ENCODE results near the gene SUN2.

- TF ChIP-seq, protein P1, sequence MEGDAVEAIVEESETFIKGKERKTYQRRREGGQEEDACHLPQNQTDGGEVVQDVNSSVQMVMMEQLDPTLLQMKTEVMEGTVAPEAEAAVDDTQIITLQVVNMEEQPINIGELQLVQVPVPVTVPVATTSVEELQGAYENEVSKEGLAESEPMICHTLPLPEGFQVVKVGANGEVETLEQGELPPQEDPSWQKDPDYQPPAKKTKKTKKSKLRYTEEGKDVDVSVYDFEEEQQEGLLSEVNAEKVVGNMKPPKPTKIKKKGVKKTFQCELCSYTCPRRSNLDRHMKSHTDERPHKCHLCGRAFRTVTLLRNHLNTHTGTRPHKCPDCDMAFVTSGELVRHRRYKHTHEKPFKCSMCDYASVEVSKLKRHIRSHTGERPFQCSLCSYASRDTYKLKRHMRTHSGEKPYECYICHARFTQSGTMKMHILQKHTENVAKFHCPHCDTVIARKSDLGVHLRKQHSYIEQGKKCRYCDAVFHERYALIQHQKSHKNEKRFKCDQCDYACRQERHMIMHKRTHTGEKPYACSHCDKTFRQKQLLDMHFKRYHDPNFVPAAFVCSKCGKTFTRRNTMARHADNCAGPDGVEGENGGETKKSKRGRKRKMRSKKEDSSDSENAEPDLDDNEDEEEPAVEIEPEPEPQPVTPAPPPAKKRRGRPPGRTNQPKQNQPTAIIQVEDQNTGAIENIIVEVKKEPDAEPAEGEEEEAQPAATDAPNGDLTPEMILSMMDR (IDR thresholded peaks at IDR 0.05; ENCODE audit: control extremely low read depth in 1 of 3, insufficient read depth in 1 of 3, low read depth in 1 of 3, low read length in 3 of 3) = no peak
- TF ChIP-seq EZH2 (IDR thresholded peaks at IDR 0.05; ENCODE audit: low read depth, low read length, severe bottlenecking) = no peak
- no peak for TF ChIP-seq FOSL1 (IDR thresholded peaks at IDR 0.05; ENCODE audit: insufficient read depth, low read depth, low read length)
- TF ChIP-seq YY1 (IDR thresholded peaks at IDR 0.05; ENCODE audit: low read depth, low read length) = no peak
- TF ChIP-seq CHD2 (IDR thresholded peaks at IDR 0.05; ENCODE audit: low read length) = no peak
- TF ChIP-seq POLR2A (IDR thresholded peaks at IDR 0.05; ENCODE audit: control extremely low read depth in 1 of 2, low read depth in 2 of 2, low read length in 2 of 2) = no peak
- no peak for TF ChIP-seq ATF3 (IDR thresholded peaks at IDR 0.05; ENCODE audit: insufficient read depth, low read depth, low read length)
- TF ChIP-seq, protein P2, sequence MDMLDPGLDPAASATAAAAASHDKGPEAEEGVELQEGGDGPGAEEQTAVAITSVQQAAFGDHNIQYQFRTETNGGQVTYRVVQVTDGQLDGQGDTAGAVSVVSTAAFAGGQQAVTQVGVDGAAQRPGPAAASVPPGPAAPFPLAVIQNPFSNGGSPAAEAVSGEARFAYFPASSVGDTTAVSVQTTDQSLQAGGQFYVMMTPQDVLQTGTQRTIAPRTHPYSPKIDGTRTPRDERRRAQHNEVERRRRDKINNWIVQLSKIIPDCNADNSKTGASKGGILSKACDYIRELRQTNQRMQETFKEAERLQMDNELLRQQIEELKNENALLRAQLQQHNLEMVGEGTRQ (IDR thresholded peaks at IDR 0.05; ENCODE audit: low read length) = no peak
- TF ChIP-seq EP300 (IDR thresholded peaks at IDR 0.05; ENCODE audit: borderline replicate concordance in 1 of 2, low read depth in 2 of 2, low read length in 2 of 2) = no peak
- TF ChIP-seq POLR2AphosphoS5 (IDR thresholded peaks at IDR 0.05; ENCODE audit: low read depth, low read length) = no peak
- no peak for TF ChIP-seq RBBP5 (IDR thresholded peaks at IDR 0.05; ENCODE audit: borderline replicate concordance, low read depth, low read length)
- TF ChIP-seq, protein P3, sequence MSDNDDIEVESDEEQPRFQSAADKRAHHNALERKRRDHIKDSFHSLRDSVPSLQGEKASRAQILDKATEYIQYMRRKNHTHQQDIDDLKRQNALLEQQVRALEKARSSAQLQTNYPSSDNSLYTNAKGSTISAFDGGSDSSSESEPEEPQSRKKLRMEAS (IDR thresholded peaks at IDR 0.05) = no peak
- no peak for TF ChIP-seq CBX8 (IDR thresholded peaks at IDR 0.05; ENCODE audit: borderline replicate concordance, low read depth, low read length)
- no peak for TF ChIP-seq JUN (IDR thresholded peaks at IDR 0.05; ENCODE audit: low read depth, low read length)
These were observed 43.2 kb downstream of the SUN2 start for GRCh38 chr22:38712486-38713207.
